Endometrial microvascular endothelial cells (primary cell): ENCODE measurements around the gene UQCC2. TPM values are rescaled to one million over a fixed set of nuclear protein-coding genes. Genes with fewer than 3 reads are reported as not detected.

Experiments
- in situ Hi-C: cut with HindIII; loops from 2 replicates; pipeline ENCODE4 v1.10.0; 2017; ENCODE audit warnings: low sequenced_read_pairs, low pct_unique_long_range_greater_than_20kb; ENCODE audit errors: inconsistent ontology term
- total RNA-seq: library from RNA; depleted of rRNA; stranded (reverse); fragments of >200 nt; gene quantifications from one replicate; pipeline ENCODE4 v1.2.3, GENCODE V29; 2015; ENCODE audit errors: inconsistent ontology term

UQCC2 gene
- total RNA-seq, 1 donor from 2014 or later: 59.1 TPM

- in situ Hi-C loops: no loop called here
These were observed 43.7 kb downstream of the UQCC2 start for GRCh38 chr6:33667776-33668175.

- in situ Hi-C loops: no loop called here
These were observed 44.4 kb downstream of the UQCC2 start for GRCh38 chr6:33667072-33667471.

GRCh38 chr6:33665957-33666356 lies 45.5 kb downstream of the UQCC2 start:
- in situ Hi-C loops: no loop called here

GRCh38 chr6:33664506-33665057 lies 46.9 kb downstream of the UQCC2 start:
- in situ Hi-C loops: no loop called here

GRCh38 chr6:33663727-33664449 lies 47.6 kb downstream of the UQCC2 start:
- in situ Hi-C loops: no loop called here

GRCh38 chr6:33663028-33663427 lies 48.5 kb downstream of the UQCC2 start:
- in situ Hi-C loops: no loop called here

GRCh38 chr6:33662318-33662717 lies 49.2 kb downstream of the UQCC2 start:
- in situ Hi-C loops: no loop called here

- in situ Hi-C loops: no loop called here
These were observed 50.2 kb downstream of the UQCC2 start for GRCh38 chr6:33661106-33661838.

GRCh38 chr6:33659986-33660385 lies 51.5 kb downstream of the UQCC2 start:
- in situ Hi-C loops: no loop called here

- in situ Hi-C loops: no loop called here
These were observed 52.4 kb downstream of the UQCC2 start for GRCh38 chr6:33658982-33659689.

- in situ Hi-C loops: no loop called here
These were observed 54.7 kb downstream of the UQCC2 start for GRCh38 chr6:33656844-33657243.

- in situ Hi-C loops: no loop called here
These were observed 56.5 kb downstream of the UQCC2 start for GRCh38 chr6:33654831-33655554.

GRCh38 chr6:33652002-33652401 lies 59.5 kb downstream of the UQCC2 start:
- in situ Hi-C loops: no loop called here

GRCh38 chr6:33651403-33651802 lies 60.1 kb downstream of the UQCC2 start:
- in situ Hi-C loops: no loop called here

Other genes starting within 250 kb of the UQCC2 start
- gene BAK1, start 131.4 kb downstream of the UQCC2 start, total RNA-seq: 13.7 TPM
- 56.0 TPM for gene ITPR3, start 90.4 kb downstream of the UQCC2 start, total RNA-seq
- not detected for gene IP6K3, start 35.2 kb upstream of the UQCC2 start, total RNA-seq
- gene LEMD2, start 77.4 kb upstream of the UQCC2 start, total RNA-seq: 33.9 TPM
- not detected for gene MLN, start 92.3 kb upstream of the UQCC2 start, total RNA-seq